ENCODE measurements around the gene SLIT3. TPM values are rescaled to one million over a fixed set of nuclear protein-coding genes. Genes with fewer than 3 reads are reported as not detected.

Gene SLIT3
- total RNA-seq, 4 donors from 2014 or later, result 28.4 to 77.2 (median 63.8) TPM

- no peak overlapping the region for H3K4me3 ChIP-seq (replicated peaks in 1 of 3)
- 41 to 43% methylated on average over 6 of the region's 6 CpGs for WGBS, 2 donors
- TF ChIP-seq POLR2A (IDR thresholded peaks at IDR 0.05), result no peak
- TF ChIP-seq CTCF (IDR thresholded peaks at IDR 0.05), result no peak
These were observed 256.0 kb downstream of the SLIT3 start for GRCh38 chr5:169044962-169045361.

GRCh38 chr5:169041180-169041579, 259.8 kb downstream of the SLIT3 start:
- H3K4me1 ChIP-seq, result peaks cover 0 to 4% of the 10 kb centered on the region in 2 donors
- no peaks in the 10 kb centered on the region for H3K9me3 ChIP-seq
- H3K36me3 ChIP-seq, result no peaks in the 10 kb centered on the region
- TF ChIP-seq POLR2A (IDR thresholded peaks at IDR 0.05) (no peak), CTCF (IDR thresholded peaks at IDR 0.05) (no peak)
- intact Hi-C loops (cut with DNase I), result no loop called here
- H3K27me3 ChIP-seq, result no peaks in the 10 kb centered on the region
- no peak overlapping the region for H3K27ac ChIP-seq
- DNase-seq, result no peak
- H3K4me3 ChIP-seq (replicated peaks in 1 of 3), result no peak overlapping the region
- WGBS, 2 donors, result 94% methylated on average over 7 of the region's 7 CpGs

More at GRCh38 chr5:169044962-169045361, 256.0 kb downstream of the SLIT3 start:
- no peaks in the 10 kb centered on the region for H3K27me3 ChIP-seq
- no peaks in the 10 kb centered on the region for H3K36me3 ChIP-seq
- H3K9me3 ChIP-seq, result no peaks in the 10 kb centered on the region
- no peak overlapping the region for H3K27ac ChIP-seq
- DNase-seq, result no peak
- H3K4me1 ChIP-seq, result peaks cover 0 to 4% of the 10 kb centered on the region in 2 donors
- intact Hi-C loops (cut with DNase I), result no loop called here

- no peak for DNase-seq
- TF ChIP-seq CTCF (IDR thresholded peaks at IDR 0.05) (no peak), POLR2A (IDR thresholded peaks at IDR 0.05) (no peak)
- H3K27me3 ChIP-seq, result no peaks in the 10 kb centered on the region
- no peaks in the 10 kb centered on the region for H3K9me3 ChIP-seq
- H3K36me3 ChIP-seq, result no peaks in the 10 kb centered on the region
- intact Hi-C loops (cut with DNase I), result no loop called here
- H3K4me3 ChIP-seq (replicated peaks in 1 of 3), result no peak overlapping the region
- H3K27ac ChIP-seq, result no peak overlapping the region
- no peaks in the 10 kb centered on the region for H3K4me1 ChIP-seq
- WGBS, 2 donors, result 91 to 94% methylated on average over 6 of the region's 6 CpGs
These were observed 261.3 kb downstream of the SLIT3 start for GRCh38 chr5:169039592-169039991.

GRCh38 chr5:169037466-169037865, 263.5 kb downstream of the SLIT3 start:
- intact Hi-C loops (cut with DNase I), result no loop called here
- TF ChIP-seq CTCF (IDR thresholded peaks at IDR 0.05) (no peak), POLR2A (IDR thresholded peaks at IDR 0.05) (no peak)
- Histone ChIP-seq H3K27ac (no peak overlapping the region), H3K36me3 (no peaks in the 10 kb centered on the region), H3K4me3 (replicated peaks in 1 of 3) (no peak overlapping the region), H3K4me1 (no peaks in the 10 kb centered on the region), H3K9me3 (no peaks in the 10 kb centered on the region), H3K27me3 (no peaks in the 10 kb centered on the region)
- WGBS, 2 donors, result 80 to 90% methylated on average over 16 of the region's 16 CpGs
- DNase-seq, result no peak

GRCh38 chr5:169036079-169036805, 264.7 kb downstream of the SLIT3 start:
- Histone ChIP-seq H3K4me1 (peaks cover 4 to 5% of the 10 kb centered on the region in 2 donors), H3K27ac (no peak overlapping the region), H3K9me3 (no peaks in the 10 kb centered on the region), H3K36me3 (no peaks in the 10 kb centered on the region), H3K27me3 (no peaks in the 10 kb centered on the region), H3K4me3 (replicated peaks in 1 of 3) (no peak overlapping the region)
- WGBS, 2 donors, result 74 to 80% methylated on average over 12 of the region's 12 CpGs
- TF ChIP-seq POLR2A (IDR thresholded peaks at IDR 0.05) (no peak), CTCF (IDR thresholded peaks at IDR 0.05) (no peak)
- no peak for DNase-seq
- intact Hi-C loops (cut with DNase I), result no loop called here
